ENCODE data around the gene TSC2.

Gene TSC2

DNA sequence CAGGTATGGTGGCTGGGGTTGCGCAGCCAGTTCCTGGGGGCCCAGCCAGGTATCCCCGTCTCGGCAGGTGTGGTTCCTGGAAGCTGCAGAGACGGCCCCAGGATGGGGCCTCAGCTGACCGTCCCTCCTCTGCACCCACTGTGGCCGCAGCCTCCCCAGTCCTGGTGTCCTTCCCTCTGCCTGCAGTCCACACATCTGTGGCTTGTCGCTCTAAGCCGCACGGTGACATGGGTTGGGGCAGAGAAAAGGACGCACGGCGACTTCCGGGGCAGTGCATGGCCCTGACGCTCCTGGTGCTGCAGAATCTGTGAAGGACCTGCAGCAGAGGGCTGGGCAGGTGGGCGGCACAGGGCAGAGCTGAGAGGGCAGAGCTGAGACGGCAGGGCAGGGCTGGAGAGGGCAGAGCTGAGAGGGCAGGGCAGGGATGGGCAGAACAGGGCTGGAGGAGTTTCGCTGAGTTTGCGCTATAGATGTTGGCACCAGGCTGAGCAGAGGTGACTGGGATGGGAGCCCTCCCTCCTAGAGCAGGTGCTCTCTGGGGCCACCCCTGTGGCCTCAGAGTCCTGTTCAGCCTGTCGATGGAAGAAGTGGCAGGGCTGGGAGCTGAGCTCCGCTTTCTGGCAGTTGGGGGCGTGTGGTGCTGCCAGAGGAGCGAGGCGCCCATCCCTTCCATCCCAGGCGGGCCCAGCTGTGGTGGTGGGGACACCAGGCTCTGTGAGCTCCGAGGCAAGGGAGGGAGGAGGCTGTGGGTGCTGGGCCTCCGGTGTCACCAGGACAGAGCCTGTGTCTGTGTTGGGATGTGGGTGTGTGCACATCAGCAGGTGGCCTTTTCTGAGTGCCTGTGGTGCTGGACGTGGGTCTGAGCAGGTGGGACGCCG, 23.0 kb downstream of the TSC2 start:
- DNase-seq (ENCODE audit: low read depth in 2 of 2), result no peak

DNA sequence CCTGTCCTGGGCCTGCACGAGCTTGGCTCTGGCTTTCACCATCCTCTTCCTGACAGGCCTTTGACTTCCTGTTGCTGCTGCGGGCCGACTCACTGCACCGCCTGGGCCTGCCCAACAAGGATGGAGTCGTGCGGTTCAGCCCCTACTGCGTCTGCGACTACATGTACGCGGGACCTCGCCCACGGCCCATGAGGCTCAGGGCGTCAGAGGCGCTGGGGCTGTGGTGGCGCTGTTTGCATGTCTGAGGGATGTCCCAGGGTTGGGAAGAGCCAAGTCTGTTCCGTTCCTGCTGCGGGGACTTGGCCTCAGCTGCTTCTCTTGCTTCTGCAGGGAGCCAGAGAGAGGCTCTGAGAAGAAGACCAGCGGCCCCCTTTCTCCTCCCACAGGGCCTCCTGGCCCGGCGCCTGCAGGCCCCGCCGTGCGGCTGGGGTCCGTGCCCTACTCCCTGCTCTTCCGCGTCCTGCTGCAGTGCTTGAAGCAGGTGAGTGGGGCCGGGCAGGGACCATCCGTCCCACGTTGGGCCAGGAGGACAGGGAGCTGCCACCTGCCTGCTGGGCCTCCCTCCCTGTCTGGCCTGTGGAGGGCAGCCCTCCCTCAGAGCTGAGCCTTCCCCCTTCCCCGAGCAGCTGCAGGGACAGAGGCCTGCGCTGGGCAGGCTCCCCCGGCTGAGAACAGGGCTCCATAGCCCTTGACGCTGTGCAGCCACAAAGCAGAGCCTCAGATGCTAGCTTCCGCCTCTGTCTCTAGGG, 23.8 kb downstream of the TSC2 start:
- DNase-seq (ENCODE audit: low read depth in 2 of 2), result no peak

DNA sequence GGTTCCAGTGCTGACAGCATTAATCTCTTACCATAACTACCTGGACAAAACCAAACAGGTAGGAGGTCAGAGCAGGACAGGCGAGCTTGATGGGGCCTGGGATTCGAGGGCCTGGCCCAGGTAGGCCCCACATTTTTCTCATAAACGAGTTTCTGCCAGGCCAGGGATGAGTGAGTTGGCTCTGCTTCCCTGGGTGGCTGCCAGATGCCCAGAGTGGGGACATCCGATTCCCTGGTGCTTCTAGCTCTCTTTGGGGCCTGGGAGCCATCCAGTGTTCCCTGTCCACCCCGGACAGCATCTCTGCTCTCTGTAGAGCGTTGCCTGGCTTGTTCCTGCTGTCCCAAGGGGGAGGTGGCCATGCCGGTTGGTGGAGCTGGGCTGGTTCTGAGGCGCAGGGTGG, 25.1 kb downstream of the TSC2 start:
- no peak for DNase-seq (ENCODE audit: low read depth in 2 of 2)

GRCh38 chr16:2074071-2074470, 26.3 kb downstream of the TSC2 start:
- DNase-seq (ENCODE audit: low read depth in 2 of 2), result no peak

DNA sequence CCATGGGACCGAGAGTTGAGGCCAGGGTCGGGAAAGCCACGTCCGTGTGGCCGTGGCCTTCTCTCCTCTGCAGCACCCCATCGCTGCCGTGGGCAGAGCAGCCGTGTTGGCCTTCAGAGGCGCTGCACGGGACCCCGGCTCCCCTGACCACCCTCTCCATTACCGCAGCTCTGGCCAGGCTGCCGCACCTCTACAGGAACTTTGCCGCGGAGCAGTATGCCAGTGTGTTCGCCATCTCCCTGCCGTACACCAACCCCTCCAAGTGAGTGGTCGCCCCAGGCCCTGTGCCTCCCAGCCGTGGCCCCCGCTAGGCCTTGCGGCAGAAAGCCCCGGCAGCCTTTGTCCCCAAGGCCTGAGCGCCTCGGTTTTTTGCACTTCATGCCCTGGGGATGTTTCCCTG, 27.8 kb downstream of the TSC2 start:
- no peak for DNase-seq (ENCODE audit: low read depth in 2 of 2)

DNA sequence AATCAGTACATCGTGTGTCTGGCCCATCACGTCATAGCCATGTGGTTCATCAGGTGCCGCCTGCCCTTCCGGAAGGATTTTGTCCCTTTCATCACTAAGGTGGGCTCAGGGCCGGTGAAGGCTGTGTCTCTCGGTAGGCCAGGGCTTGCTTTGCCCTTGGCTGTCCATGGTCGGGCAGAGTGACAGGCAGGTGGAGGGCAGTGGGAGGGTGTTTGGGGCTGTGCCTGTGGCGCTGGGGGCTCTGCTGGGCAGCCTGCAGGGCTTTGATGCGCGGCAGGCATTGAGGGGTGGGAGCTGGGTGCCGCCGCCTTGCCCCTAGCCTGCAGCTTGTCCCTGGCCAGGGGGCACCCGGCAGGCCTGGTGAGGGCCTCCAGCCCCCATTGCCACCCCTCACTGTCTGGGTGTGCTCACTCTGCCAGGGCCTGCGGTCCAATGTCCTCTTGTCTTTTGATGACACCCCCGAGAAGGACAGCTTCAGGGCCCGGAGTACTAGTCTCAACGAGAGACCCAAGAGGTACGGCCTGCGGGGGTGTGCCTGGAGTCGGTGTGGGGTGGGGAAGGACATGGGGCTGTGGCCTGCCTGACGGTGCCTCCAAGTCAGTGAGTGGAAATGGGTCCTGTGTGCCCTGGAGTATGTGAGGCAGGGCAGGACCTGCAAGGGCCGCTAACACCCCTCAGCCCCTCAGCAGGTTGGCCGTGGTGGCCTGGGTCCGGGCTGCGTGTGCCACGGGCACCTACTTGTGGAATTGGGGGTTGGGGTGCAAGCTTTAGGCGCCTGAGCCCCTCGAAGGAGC, 28.5 kb downstream of the TSC2 start:
- no peak for DNase-seq (ENCODE audit: low read depth in 2 of 2)

GRCh38 chr16:2077016-2077415, 29.2 kb downstream of the TSC2 start:
- DNase-seq (ENCODE audit: low read depth in 2 of 2), result no peak

- DNase-seq (ENCODE audit: low read depth in 2 of 2), result no peak
Measured at GRCh38 chr16:2077696-2078095, 29.9 kb downstream of the TSC2 start.

- DNase-seq (ENCODE audit: low read depth in 2 of 2), result no peak
Measured at GRCh38 chr16:2078096-2078495, 30.3 kb downstream of the TSC2 start.

DNA sequence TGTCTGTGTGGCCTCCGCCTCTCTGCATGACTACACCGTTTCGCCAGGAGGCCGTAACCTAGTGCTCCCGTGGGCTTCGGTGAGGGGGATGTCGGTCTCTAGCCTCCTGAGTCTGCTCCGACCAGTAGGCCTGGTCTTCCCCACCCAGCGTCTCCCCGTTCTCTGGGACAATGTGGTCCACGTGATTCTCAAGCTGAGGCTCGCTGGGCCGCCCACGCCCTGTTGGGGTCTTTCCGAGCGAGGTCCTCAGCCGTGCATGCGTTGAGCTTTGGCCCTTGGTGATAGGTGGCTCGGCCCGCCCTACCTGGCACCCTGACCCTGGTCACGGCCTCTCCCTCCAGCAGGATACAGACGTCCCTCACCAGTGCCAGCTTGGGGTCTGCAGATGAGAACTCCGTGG, 30.9 kb downstream of the TSC2 start:
- DNase-seq (ENCODE audit: low read depth in 2 of 2), result no peak

DNA sequence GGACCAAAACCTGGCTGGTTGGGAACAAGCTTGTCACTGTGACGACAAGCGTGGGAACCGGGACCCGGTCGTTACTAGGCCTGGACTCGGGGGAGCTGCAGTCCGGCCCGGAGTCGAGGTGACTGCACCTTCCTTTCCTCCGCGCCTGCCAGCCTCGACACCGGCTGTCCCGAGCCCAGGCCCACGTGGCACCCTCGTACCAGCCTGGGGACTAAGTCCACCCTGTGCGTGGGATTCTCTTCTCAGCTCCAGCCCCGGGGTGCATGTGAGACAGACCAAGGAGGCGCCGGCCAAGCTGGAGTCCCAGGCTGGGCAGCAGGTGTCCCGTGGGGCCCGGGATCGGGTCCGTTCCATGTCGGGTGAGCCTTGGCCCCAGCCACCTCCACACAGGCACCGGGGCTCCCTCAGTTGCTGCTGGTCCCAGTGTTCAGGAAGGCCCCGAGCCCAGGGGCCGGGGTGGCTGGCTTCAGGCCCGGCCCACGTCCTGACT, 31.6 kb downstream of the TSC2 start:
- DNase-seq (ENCODE audit: low read depth in 2 of 2), result no peak

GRCh38 chr16:2079991-2080390, 32.2 kb downstream of the TSC2 start:
- no peak for DNase-seq (ENCODE audit: low read depth in 2 of 2)

- no peak for DNase-seq (ENCODE audit: low read depth in 2 of 2)
Measured at GRCh38 chr16:2081201-2082084, 33.7 kb downstream of the TSC2 start.

DNA sequence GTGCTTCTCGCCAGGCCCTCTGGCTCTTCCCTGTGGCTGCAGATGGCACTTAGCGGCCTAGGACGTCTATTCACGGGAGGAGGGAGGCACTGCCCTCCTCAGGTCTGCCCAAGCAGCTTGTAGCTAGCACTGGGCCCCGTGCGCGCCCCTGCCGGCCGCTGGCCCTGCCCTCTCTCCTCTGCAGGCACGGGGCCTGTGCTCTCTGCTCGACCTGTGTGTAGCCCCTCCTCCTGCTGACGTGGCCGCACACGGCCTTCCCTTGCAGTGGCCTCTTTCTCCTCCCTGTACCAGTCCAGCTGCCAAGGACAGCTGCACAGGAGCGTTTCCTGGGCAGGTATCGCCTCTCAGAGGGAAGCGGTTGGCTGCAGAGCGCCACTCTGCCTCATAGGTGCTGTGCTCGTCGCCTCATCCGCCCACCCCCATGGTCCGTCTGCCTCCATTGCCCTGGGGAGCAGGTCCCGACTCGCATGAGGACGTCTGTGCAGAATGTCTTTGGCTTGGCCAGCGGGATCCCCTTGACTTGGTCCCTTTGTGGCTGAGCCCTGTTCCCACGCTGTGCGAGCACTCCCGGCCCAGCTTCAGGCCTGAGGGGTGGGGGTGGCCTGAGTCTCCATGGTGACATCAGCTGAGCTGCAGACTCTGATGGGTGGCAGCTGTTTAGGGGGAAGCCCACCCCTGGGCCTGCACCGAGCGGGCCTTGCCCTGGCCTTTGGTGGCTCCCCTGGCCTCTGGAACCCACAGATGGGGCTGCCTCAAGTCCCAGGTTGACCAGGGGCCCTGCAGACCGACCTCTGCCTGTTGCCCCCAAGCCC, 34.6 kb downstream of the TSC2 start:
- no peak for DNase-seq (ENCODE audit: low read depth in 2 of 2)

- no peak for DNase-seq (ENCODE audit: low read depth in 2 of 2)
Measured at GRCh38 chr16:2082983-2083364, 35.2 kb downstream of the TSC2 start.

GRCh38 chr16:2083409-2083808, 35.6 kb downstream of the TSC2 start:
- DNase-seq (ENCODE audit: low read depth in 2 of 2), result no peak

- no peak for DNase-seq (ENCODE audit: low read depth in 2 of 2)
Measured at GRCh38 chr16:2083876-2084780, 36.3 kb downstream of the TSC2 start.

GRCh38 chr16:2084895-2085625, 37.3 kb downstream of the TSC2 start:
- no peak for DNase-seq (ENCODE audit: low read depth in 2 of 2)

- DNase-seq (ENCODE audit: low read depth in 2 of 2), result no peak
Measured at GRCh38 chr16:2085669-2086068, 37.9 kb downstream of the TSC2 start.

Data from activated CD4-positive, alpha-beta T cell treated with anti-CD3 and anti-CD28 coated beads for 24 hours (primary cell).